ENCODE measurements around the gene EMCN. TPM values are rescaled to one million over a fixed set of nuclear protein-coding genes. Genes with fewer than 3 reads are reported as not detected.
"Not testable (repeated sequence)": the region's sequence is repeated elsewhere in the genome, so short reads cannot be mapped to it uniquely, and the experiment has no call there.

Gene EMCN
- total and polyA plus RNA-seq, 10 donors: 0.50 to 4.4 (median 3.0) TPM

DNA sequence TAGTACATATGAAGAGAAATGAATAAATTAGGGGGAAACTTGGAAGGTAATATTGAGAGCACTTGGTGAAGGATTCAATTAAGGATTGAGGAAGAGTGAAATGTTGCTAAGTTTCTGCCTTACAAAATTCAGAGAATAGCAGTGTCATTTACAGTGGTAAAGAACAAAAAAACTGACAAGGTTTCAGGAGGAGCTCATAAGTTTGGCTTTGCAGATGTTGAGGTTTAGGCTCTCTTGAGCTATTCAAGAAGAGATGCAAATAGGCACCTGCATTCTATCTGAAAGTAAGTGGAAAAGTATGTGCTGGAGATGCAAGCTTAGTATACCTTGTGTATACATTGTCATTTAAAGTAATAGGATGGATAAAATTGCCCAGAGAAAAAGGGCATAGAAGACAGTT lies 22.3 kb upstream of the EMCN start:
- H3K27ac ChIP-seq: no peak overlapping the region
- H3K4me1 ChIP-seq: no peaks in the 10 kb centered on the region
- no peak overlapping the region for H3K4me3 ChIP-seq
- no peaks in the 10 kb centered on the region for H3K27me3 ChIP-seq (replicated peaks in 1 of 7)
- intact Hi-C loops (cut with DNase I; ENCODE audit: low total_unique reads): no loop called here
- TF ChIP-seq POLR2A (IDR thresholded peaks at IDR 0.05) (no peak), POLR2AphosphoS5 (IDR thresholded peaks at IDR 0.05) (no peak)
- no peaks in the 10 kb centered on the region for H3K36me3 ChIP-seq
- H3K9me3 ChIP-seq: no peaks in the 10 kb centered on the region
- DNase-seq: no peak

DNA sequence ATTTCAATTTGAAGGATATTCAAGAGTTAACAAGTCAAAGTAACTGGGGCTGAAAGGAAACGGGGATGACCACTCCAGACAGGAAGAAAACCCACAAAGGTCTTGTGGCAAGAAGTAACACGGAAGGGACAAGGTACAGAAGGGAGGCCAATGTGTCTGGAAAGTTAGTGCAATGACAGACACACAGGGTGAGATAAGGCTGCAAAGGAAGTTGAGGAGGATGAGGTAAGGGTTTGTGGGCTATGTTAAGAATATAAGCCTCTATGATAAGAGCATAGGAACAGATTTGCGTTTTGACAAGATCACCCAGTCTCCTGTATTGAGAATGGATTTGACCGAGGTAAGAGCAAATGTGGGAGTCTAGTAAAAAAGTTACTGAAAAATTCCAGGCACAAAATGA lies 21.9 kb upstream of the EMCN start:
- no peaks in the 10 kb centered on the region for H3K36me3 ChIP-seq
- H3K27me3 ChIP-seq (replicated peaks in 1 of 7): no peaks in the 10 kb centered on the region
- DNase-seq: no peak
- 5 to 14% (median 11%) methylated on average over 4 of the region's 4 CpGs for WGBS, 5 donors
- H3K27ac ChIP-seq: no peak overlapping the region
- intact Hi-C loops (cut with DNase I; ENCODE audit: low total_unique reads): no loop called here
- H3K4me3 ChIP-seq: no peak overlapping the region
- no peaks in the 10 kb centered on the region for H3K9me3 ChIP-seq
- TF ChIP-seq POLR2AphosphoS5 (IDR thresholded peaks at IDR 0.05) (no peak), POLR2A (IDR thresholded peaks at IDR 0.05) (no peak)
- TF ChIP-seq, protein P1, sequence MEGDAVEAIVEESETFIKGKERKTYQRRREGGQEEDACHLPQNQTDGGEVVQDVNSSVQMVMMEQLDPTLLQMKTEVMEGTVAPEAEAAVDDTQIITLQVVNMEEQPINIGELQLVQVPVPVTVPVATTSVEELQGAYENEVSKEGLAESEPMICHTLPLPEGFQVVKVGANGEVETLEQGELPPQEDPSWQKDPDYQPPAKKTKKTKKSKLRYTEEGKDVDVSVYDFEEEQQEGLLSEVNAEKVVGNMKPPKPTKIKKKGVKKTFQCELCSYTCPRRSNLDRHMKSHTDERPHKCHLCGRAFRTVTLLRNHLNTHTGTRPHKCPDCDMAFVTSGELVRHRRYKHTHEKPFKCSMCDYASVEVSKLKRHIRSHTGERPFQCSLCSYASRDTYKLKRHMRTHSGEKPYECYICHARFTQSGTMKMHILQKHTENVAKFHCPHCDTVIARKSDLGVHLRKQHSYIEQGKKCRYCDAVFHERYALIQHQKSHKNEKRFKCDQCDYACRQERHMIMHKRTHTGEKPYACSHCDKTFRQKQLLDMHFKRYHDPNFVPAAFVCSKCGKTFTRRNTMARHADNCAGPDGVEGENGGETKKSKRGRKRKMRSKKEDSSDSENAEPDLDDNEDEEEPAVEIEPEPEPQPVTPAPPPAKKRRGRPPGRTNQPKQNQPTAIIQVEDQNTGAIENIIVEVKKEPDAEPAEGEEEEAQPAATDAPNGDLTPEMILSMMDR (IDR thresholded peaks at IDR 0.05 in 8 of 11, conservative IDR thresholded peaks at IDR 0.05 in 3 of 11): no peak
- no peaks in the 10 kb centered on the region for H3K4me1 ChIP-seq

DNA sequence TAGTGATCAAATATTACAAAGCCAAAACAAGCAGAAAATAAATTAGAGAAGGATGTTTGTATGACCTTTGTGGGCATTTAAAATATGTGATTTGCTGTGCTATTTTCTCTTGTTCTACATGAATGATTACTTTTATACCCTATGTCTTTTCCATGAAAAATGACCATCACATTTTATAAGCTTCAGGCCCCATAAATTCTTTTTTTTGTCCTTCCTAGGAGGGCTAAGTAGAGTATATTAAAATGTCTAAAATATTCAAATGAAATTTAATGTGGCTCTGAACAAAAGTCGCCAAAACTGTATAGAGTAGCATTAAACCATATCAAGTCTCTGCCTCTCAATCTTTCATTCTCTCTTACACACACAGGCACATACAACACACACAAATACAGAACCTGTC lies 15.9 kb upstream of the EMCN start:
- no peaks in the 10 kb centered on the region for H3K4me1 ChIP-seq
- H3K27me3 ChIP-seq (replicated peaks in 1 of 7): no peaks in the 10 kb centered on the region
- TF ChIP-seq POLR2A (IDR thresholded peaks at IDR 0.05) (no peak), POLR2AphosphoS5 (IDR thresholded peaks at IDR 0.05) (no peak)
- TF ChIP-seq, protein P1 (IDR thresholded peaks at IDR 0.05 in 8 of 11, conservative IDR thresholded peaks at IDR 0.05 in 3 of 11): no peak
- WGBS, 5 donors: 91 to 100% (median 95%) methylated on average over 1 of the region's 1 CpG
- no peaks in the 10 kb centered on the region for H3K36me3 ChIP-seq
- no peak for DNase-seq
- intact Hi-C loops (cut with DNase I; ENCODE audit: low total_unique reads): no loop called here
- peaks cover 0 to 14% (median 11%) of the 10 kb centered on the region in 8 donors for H3K9me3 ChIP-seq
- H3K27ac ChIP-seq: no peak overlapping the region
- H3K4me3 ChIP-seq: no peak overlapping the region

DNA sequence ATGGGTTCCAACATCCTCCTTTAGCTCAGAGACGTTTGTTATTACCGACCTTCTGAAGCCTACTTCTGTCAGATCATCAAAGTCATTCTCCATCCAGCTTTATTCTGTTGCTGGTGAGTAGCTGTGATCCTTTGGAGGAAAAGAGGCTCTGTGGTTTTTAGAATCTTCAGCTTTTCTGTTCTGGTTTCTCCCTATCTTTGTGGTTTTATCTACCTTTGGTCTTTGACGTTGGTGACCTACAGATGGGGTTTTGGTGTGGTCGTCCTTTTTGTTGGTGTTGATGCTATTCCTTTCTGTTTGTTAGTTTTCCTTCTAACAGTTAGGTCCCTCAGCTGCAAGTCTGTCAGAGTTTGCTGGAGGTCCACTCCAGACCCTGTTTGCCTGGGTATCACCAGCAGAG lies 12.3 kb upstream of the EMCN start:
- H3K4me3 ChIP-seq; H3K27ac ChIP-seq; H3K27me3 ChIP-seq (replicated peaks in 1 of 7); DNase-seq; H3K4me1 ChIP-seq; H3K36me3 ChIP-seq; intact Hi-C loops (cut with DNase I; ENCODE audit: low total_unique reads): not testable (repeated sequence)
- WGBS, 5 donors: 65 to 75% (median 68%) methylated on average over 4 of the region's 4 CpGs
- H3K9me3 ChIP-seq: peaks cover 0 to 22% (median 13%) of the 10 kb centered on the region in 8 donors

DNA sequence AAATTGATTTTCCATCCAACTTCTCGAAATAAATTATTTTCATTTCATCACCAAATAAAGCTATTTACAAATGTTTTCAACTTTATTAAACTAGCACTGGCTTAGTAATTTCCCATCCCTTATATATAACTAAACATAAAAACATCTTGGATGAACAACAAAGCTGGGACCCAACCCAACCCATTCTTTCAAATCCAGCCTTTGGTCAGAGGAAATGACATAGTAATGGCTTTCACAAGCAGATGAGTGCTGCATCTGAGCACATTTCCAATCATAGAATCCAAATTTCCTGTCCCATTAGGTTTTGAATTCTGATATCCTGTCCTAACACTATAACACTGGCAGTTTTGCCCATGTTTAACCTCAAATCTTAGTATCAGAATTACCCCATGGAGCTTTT lies 7.9 kb upstream of the EMCN start:
- Histone ChIP-seq H3K36me3 (no peaks in the 10 kb centered on the region), H3K27me3 (replicated peaks in 1 of 7) (no peaks in the 10 kb centered on the region), H3K4me1 (no peaks in the 10 kb centered on the region), H3K9me3 (peaks cover 0 to 22% (median 13%) of the 10 kb centered on the region in 8 donors), H3K27ac (no peak overlapping the region), H3K4me3 (no peak overlapping the region)
- intact Hi-C loops (cut with DNase I; ENCODE audit: low total_unique reads): no loop called here
- WGBS, 5 donors: 81 to 96% (median 89%) methylated on average over 1 of the region's 1 CpG
- DNase-seq: no peak
- TF ChIP-seq POLR2AphosphoS5 (IDR thresholded peaks at IDR 0.05) (no peak), POLR2A (IDR thresholded peaks at IDR 0.05) (no peak)
- TF ChIP-seq, protein P1 (IDR thresholded peaks at IDR 0.05 in 8 of 11, conservative IDR thresholded peaks at IDR 0.05 in 3 of 11): no peak

Data from spleen (tissue), 11 donors.